SK-N-MC (cell line): ENCODE measurements around the gene TRABD2B.

ENCODE experiments used
- EZH2 ChIP-seq: fragments of 200-600 bp; sonication (generic); IDR thresholded peaks from one replicate; pipeline ENCODE4 v1.6.1; 2017; ENCODE audit warnings: antibody characterized with exemption
- FOXP2 ChIP-seq: optimal IDR thresholded peaks from 2 replicates; pipeline ENCODE3; 2011; ENCODE audit warnings: mild to moderate bottlenecking, moderate library complexity; ENCODE audit not compliant: insufficient read depth; ENCODE audit errors: extremely low read length, control extremely low read depth
- POLR2AphosphoS5 ChIP-seq: IDR thresholded peaks from 2 replicates; pipeline ENCODE4 v1.6.1; 2012; ENCODE audit warnings: mild to moderate bottlenecking, low read depth, low read length, borderline replicate concordance

DNA sequence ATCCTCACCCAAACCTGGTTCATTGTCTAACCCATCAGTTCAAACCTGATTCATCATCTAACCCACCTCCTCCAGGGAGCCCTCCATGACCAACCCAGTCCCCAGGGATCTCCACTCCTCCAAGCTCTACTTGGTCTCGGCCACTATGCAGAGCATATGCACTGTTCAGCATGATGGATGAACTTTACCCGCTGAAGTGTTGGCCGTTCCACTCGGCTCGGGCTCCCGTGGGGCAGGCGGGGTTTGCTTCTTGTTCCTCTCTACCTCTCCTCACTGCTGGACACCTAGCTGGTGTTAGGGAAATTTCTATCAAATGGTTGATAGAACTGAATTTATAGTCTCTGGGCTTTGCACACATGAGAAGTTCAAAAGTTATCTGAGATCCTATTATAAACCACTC lies 111.0 kb downstream of the TRABD2B start:
- no peak for TF ChIP-seq POLR2AphosphoS5
- no peak for TF ChIP-seq EZH2
- TF ChIP-seq FOXP2: no peak
